ENCODE data around the gene FOXP4. TPM values are rescaled to one million over a fixed set of nuclear protein-coding genes. Genes with fewer than 3 reads are reported as not detected.

Gene FOXP4
- total RNA-seq, 2 donors from 2014 or later, result 25.9 to 27.7 TPM

DNA sequence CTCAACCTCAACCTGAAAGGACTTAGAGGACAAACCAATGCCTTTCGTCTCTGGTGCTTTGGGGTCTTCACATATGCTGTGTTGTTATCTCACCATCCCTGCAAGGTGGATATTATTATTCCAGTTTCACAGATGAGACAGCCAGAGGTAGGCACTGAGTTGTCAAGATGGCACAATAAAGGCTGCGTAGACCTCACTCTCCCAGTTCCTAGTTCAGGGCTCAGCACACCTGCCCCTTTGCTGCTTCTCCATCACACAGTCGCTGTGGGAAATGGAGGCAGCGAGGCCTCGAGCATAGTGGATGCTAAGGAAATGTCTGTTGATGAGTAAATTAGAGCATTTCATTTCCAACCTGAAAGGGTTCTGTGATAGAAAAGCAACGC lies 22.0 kb downstream of the FOXP4 start:
- no peak for DNase-seq
- Mint-ChIP-seq H3K36me3 (ENCODE audit: insufficient read depth in 2 of 2) (peaks cover 0 to 2% of the 10 kb centered on the region in 2 donors), H3K9me3 (no peaks in the 10 kb centered on the region), H3K4me3 (no peak overlapping the region), H3K27me3 (ENCODE audit: low read depth) (no peaks in the 10 kb centered on the region), H3K27ac (no peak overlapping the region), H3K4me1 (ENCODE audit: low read depth) (peaks cover 13% of the 10 kb centered on the region)
- ATAC-seq (replicated peaks in 1 of 2), result no peak

DNA sequence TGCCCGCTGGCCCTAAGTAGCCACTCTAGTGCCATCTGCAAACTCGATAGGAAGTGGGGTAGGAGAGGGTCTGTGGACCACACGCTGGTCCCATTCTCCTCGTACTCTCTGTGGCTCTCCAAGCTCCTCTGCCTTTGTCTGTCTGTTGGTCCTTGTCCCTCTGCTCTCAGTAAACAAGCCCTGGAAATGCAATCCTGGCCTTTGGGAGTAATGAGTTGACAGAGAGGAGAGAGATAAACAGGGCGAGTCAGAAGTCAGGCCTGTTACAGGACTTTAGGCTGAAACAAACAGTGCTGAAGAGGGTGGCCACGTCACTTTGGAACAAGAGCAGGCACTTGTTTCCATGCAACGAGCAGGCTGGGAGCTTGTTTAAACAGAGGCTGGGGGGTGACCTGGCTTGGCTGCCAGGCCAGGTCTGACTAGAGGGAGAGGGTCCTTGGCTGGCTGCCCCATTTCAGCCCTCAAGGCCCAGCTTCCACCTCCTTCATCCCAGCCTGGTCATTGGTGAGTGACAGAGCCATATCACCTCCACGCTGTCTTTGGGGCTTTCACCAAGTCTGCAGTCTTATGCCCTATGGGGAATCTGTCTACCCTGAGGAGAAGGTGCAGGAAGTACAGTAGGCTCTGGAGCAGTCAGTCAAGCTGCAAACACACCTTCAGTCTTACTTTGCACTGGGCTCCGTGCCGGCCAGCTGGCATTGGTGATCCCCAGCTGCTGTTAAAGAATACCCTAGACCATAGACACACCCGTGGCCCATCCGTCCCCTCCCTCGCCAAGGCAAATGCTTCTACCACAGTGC lies 22.6 kb downstream of the FOXP4 start:
- no peak for DNase-seq
- H3K27me3 Mint-ChIP-seq (ENCODE audit: low read depth), result no peaks in the 10 kb centered on the region
- H3K4me1 Mint-ChIP-seq (ENCODE audit: low read depth), result peaks cover 13% of the 10 kb centered on the region
- H3K4me3 Mint-ChIP-seq, result no peak overlapping the region
- H3K36me3 Mint-ChIP-seq (ENCODE audit: insufficient read depth in 2 of 2), result peaks cover 0 to 2% of the 10 kb centered on the region in 2 donors
- H3K27ac Mint-ChIP-seq, result no peak overlapping the region
- ATAC-seq (replicated peaks in 1 of 2), result no peak
- no peaks in the 10 kb centered on the region for H3K9me3 Mint-ChIP-seq

DNA sequence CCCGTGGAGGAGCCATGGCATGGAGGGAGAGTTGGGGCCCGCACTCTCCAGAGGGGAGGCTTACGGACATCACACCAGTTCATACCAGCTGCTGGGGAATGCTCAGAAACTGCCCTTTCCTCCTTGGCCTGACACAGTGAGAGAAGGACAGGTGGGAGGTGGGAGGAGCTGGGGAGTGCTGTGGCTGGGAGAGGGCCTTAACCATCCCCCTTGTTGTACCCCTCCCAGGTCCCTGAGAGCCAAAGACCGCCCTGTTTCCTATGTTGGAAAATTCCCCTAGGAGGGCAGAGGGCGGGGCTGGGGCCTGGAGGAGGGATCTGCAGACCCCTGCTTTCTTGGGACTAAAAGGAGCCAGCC lies 24.1 kb downstream of the FOXP4 start:
- Mint-ChIP-seq H3K27ac (no peak overlapping the region), H3K36me3 (ENCODE audit: insufficient read depth in 2 of 2) (peaks cover 0 to 2% of the 10 kb centered on the region in 2 donors), H3K27me3 (ENCODE audit: low read depth) (no peaks in the 10 kb centered on the region), H3K4me1 (ENCODE audit: low read depth) (peaks cover 13% of the 10 kb centered on the region), H3K4me3 (no peak overlapping the region), H3K9me3 (no peaks in the 10 kb centered on the region)
- DNase-seq (no peak), ATAC-seq (replicated peaks in 1 of 2) (no peak)

DNA sequence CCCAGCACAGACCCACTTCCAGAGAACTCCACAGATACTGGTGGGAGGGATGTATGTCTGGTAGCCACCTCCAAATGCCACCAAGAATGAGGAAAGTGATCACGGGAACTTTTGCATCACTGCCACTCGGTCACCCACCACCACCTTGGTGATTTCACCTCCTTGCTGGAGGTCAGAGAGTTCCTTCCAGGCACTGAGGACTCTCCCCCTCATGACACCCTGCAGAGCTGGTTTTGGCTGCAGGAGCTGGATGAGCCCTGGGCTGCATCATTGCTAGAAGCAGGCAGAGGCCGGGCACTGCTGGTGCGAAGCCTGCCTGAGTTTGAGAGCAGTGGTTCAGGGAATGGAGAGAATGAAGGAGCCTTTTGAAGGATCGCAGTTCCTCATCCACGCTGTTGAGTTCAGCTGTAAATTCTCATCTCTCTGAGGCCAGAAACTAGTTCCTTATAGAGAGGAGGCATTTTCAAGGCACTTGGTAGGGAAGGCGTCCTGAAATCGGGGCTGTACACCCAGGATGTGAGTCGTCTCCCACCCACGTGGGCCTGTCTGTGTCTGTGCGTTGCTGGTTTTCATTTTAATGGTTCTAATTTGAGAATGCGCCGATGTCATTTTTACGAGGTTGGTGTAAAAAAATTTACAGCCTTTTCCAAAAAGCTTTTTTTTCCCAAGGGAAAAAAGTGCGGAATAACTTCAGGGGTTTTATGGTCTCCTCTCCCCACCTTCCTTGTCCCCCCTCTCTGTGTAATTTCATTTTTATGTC lies 25.0 kb downstream of the FOXP4 start:
- H3K27ac Mint-ChIP-seq, result no peak overlapping the region
- peak; percentile 53 to 68 for ATAC-seq (replicated peaks in 1 of 2)

DNA sequence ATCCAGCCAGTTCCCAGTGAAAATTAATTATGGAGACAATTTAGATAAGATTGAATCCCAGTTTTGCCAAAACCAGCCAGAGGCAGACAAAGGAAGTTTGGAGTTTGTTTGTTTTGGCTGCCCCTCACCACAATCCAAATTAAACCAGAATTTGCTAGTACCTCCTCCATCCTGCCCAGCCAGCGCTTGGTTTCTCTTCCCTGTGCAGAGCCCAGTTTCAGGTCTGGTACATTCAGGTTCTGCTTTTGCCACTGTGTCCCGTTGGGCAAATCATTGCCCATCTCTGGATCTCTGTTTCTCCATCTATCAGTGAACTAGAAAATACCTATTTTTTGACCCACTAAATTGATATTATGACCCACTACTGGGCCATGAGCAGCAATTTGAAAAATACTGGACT lies 26.4 kb downstream of the FOXP4 start:
- ATAC-seq (replicated peaks in 1 of 2), result no peak
- Mint-ChIP-seq H3K4me3 (no peak overlapping the region), H3K27ac (no peak overlapping the region), H3K4me1 (ENCODE audit: low read depth) (peaks cover 13% of the 10 kb centered on the region), H3K9me3 (no peaks in the 10 kb centered on the region), H3K36me3 (ENCODE audit: insufficient read depth in 2 of 2) (no peaks in the 10 kb centered on the region), H3K27me3 (ENCODE audit: low read depth) (no peaks in the 10 kb centered on the region)
- no peak for DNase-seq

More for the DNA sequence above, 25.0 kb downstream of the FOXP4 start:
- Mint-ChIP-seq H3K27me3 (ENCODE audit: low read depth) (no peaks in the 10 kb centered on the region), H3K36me3 (ENCODE audit: insufficient read depth in 2 of 2) (no peaks in the 10 kb centered on the region), H3K4me3 (no peak overlapping the region), H3K4me1 (ENCODE audit: low read depth) (peaks cover 13% of the 10 kb centered on the region), H3K9me3 (no peaks in the 10 kb centered on the region)
- peak; percentile 12 to 27 for DNase-seq

DNA sequence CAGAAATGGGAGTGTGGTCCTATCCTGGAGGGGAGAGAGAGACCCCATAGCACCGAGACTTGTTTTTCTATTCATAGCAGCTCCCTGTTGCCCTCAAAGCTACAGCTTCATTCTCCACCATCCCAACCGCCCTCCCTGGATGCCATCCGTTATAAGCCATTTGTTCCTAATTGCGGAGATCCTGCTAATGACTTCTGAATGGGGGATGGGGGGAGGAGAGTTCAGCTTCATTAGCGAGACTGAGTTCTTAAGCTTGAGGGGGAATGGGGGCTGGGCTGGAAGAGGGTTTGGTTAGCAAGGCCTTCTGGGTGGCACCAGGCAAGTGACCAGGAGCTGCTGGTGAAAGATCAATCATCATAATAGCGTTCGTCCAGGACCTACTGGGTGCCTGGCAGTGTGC lies 27.1 kb downstream of the FOXP4 start:
- Mint-ChIP-seq H3K27ac (no peak overlapping the region), H3K4me3 (no peak overlapping the region), H3K9me3 (no peaks in the 10 kb centered on the region), H3K4me1 (ENCODE audit: low read depth) (peaks cover 13% of the 10 kb centered on the region), H3K36me3 (ENCODE audit: insufficient read depth in 2 of 2) (no peaks in the 10 kb centered on the region), H3K27me3 (ENCODE audit: low read depth) (no peaks in the 10 kb centered on the region)
- no peak for DNase-seq
- ATAC-seq (replicated peaks in 1 of 2), result no peak

DNA sequence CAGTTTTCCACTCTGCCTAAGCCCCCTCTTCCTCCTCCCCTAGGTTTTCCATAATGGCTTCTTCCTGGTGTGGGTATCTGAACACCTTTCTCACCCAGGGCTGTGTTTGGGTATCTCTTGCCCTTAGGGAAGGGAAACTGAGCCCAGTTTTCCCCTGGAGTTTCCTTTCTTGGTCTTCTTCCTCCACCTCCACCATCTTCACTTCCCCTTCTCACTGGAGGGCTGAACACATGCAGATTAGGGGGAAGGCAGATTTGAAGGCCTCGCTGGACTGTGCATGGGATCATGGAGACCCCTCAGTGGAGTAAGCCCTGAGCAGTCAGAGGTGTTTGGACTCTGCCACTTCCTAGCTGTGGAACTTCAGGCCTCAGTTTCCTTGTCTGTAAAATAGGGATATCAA lies 27.8 kb downstream of the FOXP4 start:
- Mint-ChIP-seq H3K36me3 (ENCODE audit: insufficient read depth in 2 of 2) (no peaks in the 10 kb centered on the region), H3K4me1 (ENCODE audit: low read depth) (peaks cover 13% of the 10 kb centered on the region), H3K27me3 (ENCODE audit: low read depth) (no peaks in the 10 kb centered on the region), H3K27ac (no peak overlapping the region), H3K4me3 (no peak overlapping the region), H3K9me3 (no peaks in the 10 kb centered on the region)
- no peak for DNase-seq
- no peak for ATAC-seq (replicated peaks in 1 of 2)

DNA sequence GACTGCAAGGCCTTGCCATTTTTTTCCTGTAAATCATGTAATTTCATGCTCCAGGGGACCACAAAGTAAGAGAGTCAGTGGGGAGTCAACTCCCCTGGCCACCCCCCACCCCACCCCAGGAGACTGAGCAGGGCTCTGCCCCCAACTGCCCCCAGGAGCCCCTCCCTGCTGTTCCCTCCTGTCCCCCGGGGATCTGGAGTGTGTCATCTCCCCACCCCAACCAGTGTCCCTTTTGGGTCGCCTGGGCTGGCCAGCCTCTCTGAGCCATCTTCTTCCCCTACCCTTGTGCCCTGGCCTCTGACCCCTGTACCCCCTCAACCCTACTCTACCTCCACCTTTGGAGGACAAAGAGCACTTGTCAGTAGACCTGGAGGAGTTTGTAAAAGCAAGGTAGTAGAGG lies 29.4 kb downstream of the FOXP4 start:
- Mint-ChIP-seq H3K27ac (no peak overlapping the region), H3K4me3 (no peak overlapping the region), H3K27me3 (ENCODE audit: low read depth) (no peaks in the 10 kb centered on the region), H3K9me3 (no peaks in the 10 kb centered on the region), H3K36me3 (ENCODE audit: insufficient read depth in 2 of 2) (no peaks in the 10 kb centered on the region), H3K4me1 (ENCODE audit: low read depth) (peaks cover 13% of the 10 kb centered on the region)
- no peak for DNase-seq
- no peak for ATAC-seq (replicated peaks in 1 of 2)

DNA sequence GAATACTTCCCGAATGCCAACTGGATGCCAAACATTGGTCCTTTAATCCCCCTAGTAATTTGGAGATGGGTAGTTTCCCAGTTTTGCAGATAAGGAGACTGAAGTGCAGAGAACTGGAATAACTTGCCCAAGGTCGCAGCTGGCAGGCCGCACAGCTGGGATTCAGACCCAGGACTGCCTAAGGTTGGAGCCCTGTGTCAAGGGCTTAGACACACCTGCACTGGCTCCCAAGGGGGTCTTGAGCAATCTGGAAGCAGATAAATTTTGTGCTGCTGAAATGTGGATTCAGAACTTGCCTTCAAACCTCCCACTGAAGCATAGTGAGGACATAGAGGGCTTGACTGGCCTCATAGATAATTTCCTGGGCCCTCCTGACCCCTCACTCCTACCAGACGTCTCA lies 30.5 kb downstream of the FOXP4 start:
- H3K36me3 Mint-ChIP-seq (ENCODE audit: insufficient read depth in 2 of 2), result no peaks in the 10 kb centered on the region
- no peak overlapping the region for H3K27ac Mint-ChIP-seq
- peaks cover 4% of the 10 kb centered on the region for H3K4me1 Mint-ChIP-seq (ENCODE audit: low read depth)
- DNase-seq (no peak), ATAC-seq (replicated peaks in 1 of 2) (no peak)
- no peaks in the 10 kb centered on the region for H3K9me3 Mint-ChIP-seq
- no peaks in the 10 kb centered on the region for H3K27me3 Mint-ChIP-seq (ENCODE audit: low read depth)
- no peak overlapping the region for H3K4me3 Mint-ChIP-seq

DNA sequence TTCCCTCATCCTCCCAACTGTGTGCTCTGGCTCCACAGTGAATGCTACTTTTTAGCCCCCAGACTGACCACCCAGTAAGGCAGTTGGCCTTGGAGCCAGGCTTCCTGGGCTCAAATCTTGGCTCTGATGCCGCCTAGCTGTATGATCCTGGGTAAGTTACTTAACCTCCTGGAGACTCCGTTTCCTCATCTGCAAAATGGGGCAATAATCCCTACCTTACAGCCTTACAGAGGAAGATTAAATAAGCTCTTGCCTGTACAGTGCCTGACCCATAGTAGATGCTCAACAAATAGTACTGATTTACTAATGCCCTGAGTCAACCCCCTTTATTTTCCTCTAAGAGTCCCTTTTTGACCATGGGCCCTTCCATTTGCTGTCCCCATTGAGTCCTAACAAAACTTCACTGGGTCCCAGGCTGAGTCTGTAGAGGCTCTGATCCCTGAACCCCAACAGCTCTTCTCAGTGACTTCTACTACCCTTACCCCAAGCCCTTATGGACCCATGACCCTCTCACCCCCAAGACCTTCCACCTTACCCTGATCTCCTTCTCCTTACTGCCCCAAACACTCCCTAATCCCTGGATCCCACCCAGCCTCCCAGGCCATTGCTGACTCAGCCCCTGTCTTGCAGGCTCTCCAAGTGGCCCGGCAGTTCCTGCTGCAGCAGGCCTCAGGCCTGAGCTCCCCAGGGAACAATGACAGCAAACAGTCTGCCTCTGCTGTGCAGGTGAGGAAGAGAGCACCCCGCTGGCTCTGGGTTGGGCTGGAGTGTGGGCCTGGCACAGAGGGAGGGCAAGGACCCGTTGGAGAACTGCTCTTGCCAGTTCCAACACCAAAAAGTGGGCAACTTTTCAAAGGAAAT lies 31.4 kb downstream of the FOXP4 start:
- no peak overlapping the region for H3K4me3 Mint-ChIP-seq
- no peaks in the 10 kb centered on the region for H3K27me3 Mint-ChIP-seq (ENCODE audit: low read depth)
- H3K4me1 Mint-ChIP-seq (ENCODE audit: low read depth), result no peaks in the 10 kb centered on the region
- no peak for ATAC-seq (replicated peaks in 1 of 2)
- no peaks in the 10 kb centered on the region for H3K36me3 Mint-ChIP-seq (ENCODE audit: insufficient read depth in 2 of 2)
- no peaks in the 10 kb centered on the region for H3K9me3 Mint-ChIP-seq
- H3K27ac Mint-ChIP-seq, result no peak overlapping the region
- no peak for DNase-seq

DNA sequence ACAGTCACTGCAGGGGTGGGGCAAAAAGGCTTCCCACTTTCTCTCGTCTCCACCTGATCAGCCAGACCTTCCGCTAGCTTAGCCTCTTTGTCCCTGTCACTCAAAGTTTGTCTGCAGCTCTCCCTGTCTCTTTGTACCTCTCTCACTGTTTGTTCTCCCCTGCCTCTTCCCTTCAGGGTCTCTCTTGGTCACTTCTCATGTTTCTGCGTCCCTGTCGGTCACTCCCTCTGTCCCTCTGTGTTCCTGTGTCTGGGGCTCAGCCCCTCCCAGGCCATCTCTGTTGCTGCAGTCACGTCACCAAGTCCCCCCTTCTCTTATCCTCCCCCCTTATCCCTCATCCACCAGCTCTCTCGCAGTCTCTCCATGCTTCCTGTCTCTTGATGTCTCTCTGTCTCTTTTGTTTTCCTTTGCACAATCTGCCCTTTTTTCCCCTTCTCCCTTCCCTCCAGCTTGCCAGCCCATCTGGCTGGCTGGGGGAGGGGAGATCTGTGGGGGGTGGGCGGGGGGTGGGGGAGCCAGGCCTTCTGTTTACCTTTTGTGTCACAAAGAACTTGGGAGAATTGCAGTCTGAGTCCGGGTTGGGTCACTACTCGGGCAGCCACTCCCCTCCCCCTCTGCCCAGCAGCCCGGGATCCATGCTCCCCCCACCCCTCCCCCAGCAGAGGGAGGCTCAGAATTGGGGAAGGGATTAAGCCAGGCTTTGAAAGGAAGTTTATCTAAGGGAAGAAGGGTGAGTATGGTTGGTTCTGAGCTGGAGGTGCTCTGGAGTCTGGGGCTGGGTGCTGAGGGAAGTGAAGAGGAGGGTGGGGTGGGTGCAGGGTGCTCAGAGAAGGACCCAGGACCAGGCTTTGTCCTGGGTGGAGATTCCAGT lies 32.3 kb downstream of the FOXP4 start:
- H3K4me3 Mint-ChIP-seq, result no peak overlapping the region
- H3K9me3 Mint-ChIP-seq, result no peaks in the 10 kb centered on the region
- DNase-seq (no peak), ATAC-seq (replicated peaks in 1 of 2) (no peak)
- no peaks in the 10 kb centered on the region for H3K4me1 Mint-ChIP-seq (ENCODE audit: low read depth)
- no peaks in the 10 kb centered on the region for H3K36me3 Mint-ChIP-seq (ENCODE audit: insufficient read depth in 2 of 2)
- H3K27me3 Mint-ChIP-seq (ENCODE audit: low read depth), result no peaks in the 10 kb centered on the region
- no peak overlapping the region for H3K27ac Mint-ChIP-seq

DNA sequence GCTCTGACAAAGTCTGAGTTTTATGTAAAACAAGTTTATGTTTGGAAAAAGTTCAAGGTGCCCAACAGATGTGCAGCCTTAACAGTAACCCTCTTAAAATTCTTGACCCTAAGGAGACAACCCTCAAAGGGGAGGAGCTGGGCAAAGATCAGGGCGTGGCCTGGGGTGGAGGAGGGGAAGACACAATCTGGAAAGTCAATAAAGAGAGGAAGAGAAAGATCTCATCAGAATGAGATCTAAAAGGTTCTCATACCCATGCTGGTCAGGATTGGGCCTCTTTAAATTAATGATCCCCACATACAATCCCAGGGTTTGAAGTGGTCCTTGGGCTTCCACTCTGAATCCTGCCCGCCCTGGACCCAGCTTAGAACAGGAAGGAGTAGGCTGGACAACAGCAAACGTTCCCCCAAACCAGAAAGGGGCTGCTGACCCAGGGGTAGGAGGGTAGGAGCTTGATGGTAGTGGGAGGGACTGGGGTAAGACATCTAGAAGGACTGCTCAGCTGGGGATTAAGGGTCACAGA lies 33.0 kb downstream of the FOXP4 start:
- Mint-ChIP-seq H3K9me3 (no peaks in the 10 kb centered on the region), H3K27ac (no peak overlapping the region), H3K27me3 (ENCODE audit: low read depth) (no peaks in the 10 kb centered on the region), H3K4me1 (ENCODE audit: low read depth) (no peaks in the 10 kb centered on the region), H3K36me3 (ENCODE audit: insufficient read depth in 2 of 2) (no peaks in the 10 kb centered on the region), H3K4me3 (no peak overlapping the region)
- no peak for ATAC-seq (replicated peaks in 1 of 2)
- no peak for DNase-seq
